K562 (cell line): ENCODE measurements around the gene PDE6C. TPM values are rescaled to one million over a fixed set of nuclear protein-coding genes. Genes with fewer than 3 reads are reported as not detected.

Experiments used
- BRF1 ChIP-seq: IDR thresholded peaks from 3 replicates; pipeline ENCODE4 v1.6.1; 2011; ENCODE audit warnings: borderline replicate concordance, mild to moderate bottlenecking; ENCODE audit not compliant: insufficient read length; ENCODE audit errors: extremely low read depth
- CAMTA2 ChIP-seq: fragments of 250-450 bp; sonication (Bioruptor Pico); conservative IDR thresholded peaks from 2 replicates; pipeline ENCODE4 v1.5.1; 2022
- CBX2 ChIP-seq: fragments of 200-600 bp; sonication (generic); IDR thresholded peaks from one replicate; pipeline ENCODE4 v1.6.1; 2012; ENCODE audit warnings: mild to moderate bottlenecking, low read length, inconsistent platforms; ENCODE audit not compliant: insufficient read depth, poor library complexity, severe bottlenecking
- CBX3 ChIP-seq, 2 experiments: IDR thresholded peaks; 1 replicate in 1 of 2; 2 replicates in 1 of 2; pipeline ENCODE4 v1.6.1; 2012; ENCODE audit warnings: inconsistent platforms in 2 of 2, low read length in 2 of 2, borderline replicate concordance in 1 of 2, control low read depth in 1 of 2
- CEBPG ChIP-seq, 3 experiments: fragments of 200-800 bp in 1 of 3; sonication (Bioruptor generic) in 1 of 3; sonication (generic) in 1 of 3; formaldehyde crosslinking in 1 of 3; IDR thresholded peaks in 2 of 3; conservative IDR thresholded peaks in 1 of 3; 2 replicates each; pipeline versions ENCODE4 v1.6.1 to v1.8.0; 2016 to 2022; ENCODE audit warnings: missing compliant biosample characterization in 2 of 3, missing genetic modification characterization in 2 of 3, mild to moderate bottlenecking in 1 of 3, missing genetic modification reagents in 1 of 3
- GTF2B ChIP-seq: IDR thresholded peaks from 2 replicates; pipeline ENCODE4 v1.6.1; 2011; ENCODE audit not compliant: insufficient read length; ENCODE audit errors: extremely low read depth
- GTF2F1 ChIP-seq: IDR thresholded peaks from 2 replicates; pipeline ENCODE4 v1.6.1; 2011; ENCODE audit warnings: low read depth, low read length, improper control_type of control experiment
- KDM1A ChIP-seq, 2 experiments: fragments of 450-650 bp; IDR thresholded peaks; 2 replicates each; pipeline ENCODE4 v1.6.1; 2016; ENCODE audit warnings: mild to moderate bottlenecking in 2 of 2
- LARP7 ChIP-seq: fragments of 450-650 bp; IDR thresholded peaks from 2 replicates; pipeline ENCODE4 v1.6.1; 2016
- MYBL2 ChIP-seq, 2 experiments: fragments of 450-650 bp in 1 of 2; sonication (generic) in 1 of 2; formaldehyde crosslinking in 1 of 2; IDR thresholded peaks; 2 replicates each; pipeline versions ENCODE4 v1.6.1 to v1.8.1; 2017 to 2022; ENCODE audit warnings: borderline replicate concordance in 1 of 2, inconsistent platforms in 1 of 2, low read depth in 1 of 2, mild to moderate bottlenecking in 1 of 2, missing genetic modification reagents in 1 of 2, moderate library complexity in 1 of 2
- NFE2 ChIP-seq: IDR thresholded peaks from 2 replicates; pipeline ENCODE4 v1.6.1; 2014; ENCODE audit warnings: antibody characterized with exemption, low read depth
- PTBP1 ChIP-seq: fragments of 200-400 bp; formaldehyde crosslinking; IDR thresholded peaks from 2 replicates; pipeline ENCODE4 v1.6.1; 2017; ENCODE audit warnings: low read depth, low read length
- SMARCB1 ChIP-seq: IDR thresholded peaks from 2 replicates; pipeline ENCODE4 v1.6.1; 2011; ENCODE audit warnings: improper control_type of control experiment, low read depth; ENCODE audit not compliant: insufficient read length
- TCF7L2 ChIP-seq: fragments of 150-350 bp; IDR thresholded peaks from 2 replicates; pipeline ENCODE4 v1.6.1; 2016; ENCODE audit warnings: low read depth, mild to moderate bottlenecking, low read length, moderate library complexity
- ZC3H8 ChIP-seq: fragments of 450-650 bp; IDR thresholded peaks from 2 replicates; pipeline ENCODE4 v1.6.1; 2017
- polyA plus RNA-seq, 8 experiments: library from polyadenylated mRNA; depleted of rRNA in 4 of 8; stranded (reverse) in 5 of 8; unstranded in 3 of 8; fragments of >200 nt; fragmentation: Nextera tagmentation in 2 of 8; fragmentation: Illumina TruSeq in 1 of 8; extraction: Ambion mirVana in 2 of 8; extraction: Trizol in 1 of 8; gene quantifications; 2 replicates each; pipeline versions ENCODE4 v1.2.1 to v1.2.3, GENCODE V29; 2011 to 2014; ENCODE audit warnings: inconsistent platforms in 1 of 8, missing spikeins in 1 of 8
- total RNA-seq, 7 experiments: library from RNA; depleted of rRNA in 6 of 7; stranded (reverse); fragments of >200 nt in 6 of 7; fragmentation: Illumina TruSeq in 2 of 7; extraction: Trizol in 2 of 7; gene quantifications; 2 replicates each; pipeline versions ENCODE4 v1.2.1 to v1.2.3, GENCODE V29; 2011 to 2021; ENCODE audit warnings: low replicate concordance in 1 of 7
- TF ChIP-seq, protein P1 (sequence below): sonication (generic); formaldehyde crosslinking; IDR thresholded peaks from 2 replicates; pipeline ENCODE4 v1.8.0; 2022; ENCODE audit warnings: mild to moderate bottlenecking, missing genetic modification reagents
- TF ChIP-seq, protein P2 (sequence below): fragments of 450-650 bp; formaldehyde crosslinking; IDR thresholded peaks from 2 replicates; pipeline ENCODE4 v1.4.0; 2020; ENCODE audit warnings: mild to moderate bottlenecking, moderate library complexity
- TF ChIP-seq, protein P3 (sequence below): sonication (generic); formaldehyde crosslinking; IDR thresholded peaks from 2 replicates; pipeline ENCODE4 v1.8.0; 2023; ENCODE audit warnings: mild to moderate bottlenecking, missing genetic modification reagents
- TF ChIP-seq, protein P4 (sequence below): fragments of 450-650 bp; formaldehyde crosslinking; IDR thresholded peaks from 2 replicates; pipeline ENCODE4 v1.4.0; 2020; ENCODE audit warnings: mild to moderate bottlenecking, moderate library complexity

Gene PDE6C
- total and polyA plus RNA-seq, 9 of the 15 experiments (the other 6 are each of a cell fraction or from before 2014, with no cell fraction given) = not detected

DNA sequence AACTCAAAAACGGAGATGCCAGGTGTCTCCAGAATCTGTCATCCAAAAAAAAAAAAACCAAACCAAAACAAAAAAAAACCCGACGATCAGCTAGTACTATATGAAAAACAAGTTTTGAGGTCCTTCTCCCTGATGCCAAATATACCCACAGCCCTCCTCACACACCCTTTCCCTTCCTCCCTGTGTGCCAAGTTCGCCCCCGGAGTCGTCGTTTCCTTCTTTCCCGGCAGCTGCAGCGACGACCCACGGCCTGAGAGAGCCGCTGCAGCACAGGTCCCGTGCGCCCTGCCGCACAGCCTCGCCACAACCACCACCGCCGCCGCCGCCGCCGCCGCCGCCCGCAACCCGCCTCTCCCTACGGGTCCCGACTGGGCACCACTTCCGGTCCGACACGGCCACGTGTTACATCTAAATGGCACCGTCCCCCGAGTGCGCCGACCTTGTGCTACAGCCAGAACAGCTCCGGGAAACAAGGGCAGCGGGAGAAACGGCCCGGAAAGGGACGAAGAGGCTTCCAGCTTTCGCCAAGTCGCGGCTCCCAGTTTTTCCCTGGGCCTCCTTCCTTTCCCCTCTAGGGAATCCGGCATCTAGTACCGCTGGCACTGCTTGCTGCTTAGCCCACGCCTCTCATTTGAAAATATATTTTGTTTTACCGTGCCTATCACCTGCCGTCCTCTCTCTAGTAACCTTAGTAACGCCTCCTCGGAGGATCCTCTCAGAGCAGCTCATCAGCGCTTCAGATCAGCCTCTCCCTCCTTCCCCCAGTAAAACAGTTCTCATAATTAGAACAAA lies 90.1 kb downstream of the PDE6C start, which contains the start of gene FRA10AC1 (continued):
- TF ChIP-seq, protein P1, sequence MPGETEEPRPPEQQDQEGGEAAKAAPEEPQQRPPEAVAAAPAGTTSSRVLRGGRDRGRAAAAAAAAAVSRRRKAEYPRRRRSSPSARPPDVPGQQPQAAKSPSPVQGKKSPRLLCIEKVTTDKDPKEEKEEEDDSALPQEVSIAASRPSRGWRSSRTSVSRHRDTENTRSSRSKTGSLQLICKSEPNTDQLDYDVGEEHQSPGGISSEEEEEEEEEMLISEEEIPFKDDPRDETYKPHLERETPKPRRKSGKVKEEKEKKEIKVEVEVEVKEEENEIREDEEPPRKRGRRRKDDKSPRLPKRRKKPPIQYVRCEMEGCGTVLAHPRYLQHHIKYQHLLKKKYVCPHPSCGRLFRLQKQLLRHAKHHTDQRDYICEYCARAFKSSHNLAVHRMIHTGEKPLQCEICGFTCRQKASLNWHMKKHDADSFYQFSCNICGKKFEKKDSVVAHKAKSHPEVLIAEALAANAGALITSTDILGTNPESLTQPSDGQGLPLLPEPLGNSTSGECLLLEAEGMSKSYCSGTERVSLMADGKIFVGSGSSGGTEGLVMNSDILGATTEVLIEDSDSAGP (CRISPR knock-in tag) = no peak
- no peak for TF ChIP-seq GTF2F1
- TF ChIP-seq CAMTA2 (CRISPR knock-in tag) = no peak
- no peak for TF ChIP-seq NFE2
- no peak for TF ChIP-seq GTF2B
- TF ChIP-seq TCF7L2 = no peak
- TF ChIP-seq PTBP1 = no peak
- no peak for TF ChIP-seq CBX2
- peak in 1 of 2 experiments; percentile 31; a peak in 1 of 4 replicates for TF ChIP-seq KDM1A (IDR thresholded peaks at IDR 0.05)
- TF ChIP-seq CEBPG (CRISPR knock-in tag; IDR thresholded peaks at IDR 0.05) = no peak
- no peak for TF ChIP-seq CEBPG (tag; conservative IDR thresholded peaks at IDR 0.05 in 1 of 2, IDR thresholded peaks at IDR 0.05 in 1 of 2)
- TF ChIP-seq BRF1 = no peak
- TF ChIP-seq CBX3 (IDR thresholded peaks at IDR 0.05; ENCODE audit: borderline replicate concordance in 1 of 2, low read length in 2 of 2) = peak in 1 of 2 experiments; percentile 80; a peak in 1 of 3 replicates
- TF ChIP-seq, protein P2, sequence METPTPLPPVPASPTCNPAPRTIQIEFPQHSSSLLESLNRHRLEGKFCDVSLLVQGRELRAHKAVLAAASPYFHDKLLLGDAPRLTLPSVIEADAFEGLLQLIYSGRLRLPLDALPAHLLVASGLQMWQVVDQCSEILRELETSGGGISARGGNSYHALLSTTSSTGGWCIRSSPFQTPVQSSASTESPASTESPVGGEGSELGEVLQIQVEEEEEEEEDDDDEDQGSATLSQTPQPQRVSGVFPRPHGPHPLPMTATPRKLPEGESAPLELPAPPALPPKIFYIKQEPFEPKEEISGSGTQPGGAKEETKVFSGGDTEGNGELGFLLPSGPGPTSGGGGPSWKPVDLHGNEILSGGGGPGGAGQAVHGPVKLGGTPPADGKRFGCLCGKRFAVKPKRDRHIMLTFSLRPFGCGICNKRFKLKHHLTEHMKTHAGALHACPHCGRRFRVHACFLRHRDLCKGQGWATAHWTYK = no peak
- TF ChIP-seq, protein P3, sequence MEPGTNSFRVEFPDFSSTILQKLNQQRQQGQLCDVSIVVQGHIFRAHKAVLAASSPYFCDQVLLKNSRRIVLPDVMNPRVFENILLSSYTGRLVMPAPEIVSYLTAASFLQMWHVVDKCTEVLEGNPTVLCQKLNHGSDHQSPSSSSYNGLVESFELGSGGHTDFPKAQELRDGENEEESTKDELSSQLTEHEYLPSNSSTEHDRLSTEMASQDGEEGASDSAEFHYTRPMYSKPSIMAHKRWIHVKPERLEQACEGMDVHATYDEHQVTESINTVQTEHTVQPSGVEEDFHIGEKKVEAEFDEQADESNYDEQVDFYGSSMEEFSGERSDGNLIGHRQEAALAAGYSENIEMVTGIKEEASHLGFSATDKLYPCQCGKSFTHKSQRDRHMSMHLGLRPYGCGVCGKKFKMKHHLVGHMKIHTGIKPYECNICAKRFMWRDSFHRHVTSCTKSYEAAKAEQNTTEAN (CRISPR knock-in tag) = no peak
- TF ChIP-seq SMARCB1 = no peak
- TF ChIP-seq ZC3H8 = no peak
- TF ChIP-seq MYBL2 (IDR thresholded peaks at IDR 0.05; ENCODE audit: low read depth) = no peak
- TF ChIP-seq MYBL2 (CRISPR knock-in tag; IDR thresholded peaks at IDR 0.05; ENCODE audit: borderline replicate concordance) = no peak
- TF ChIP-seq, protein P4, sequence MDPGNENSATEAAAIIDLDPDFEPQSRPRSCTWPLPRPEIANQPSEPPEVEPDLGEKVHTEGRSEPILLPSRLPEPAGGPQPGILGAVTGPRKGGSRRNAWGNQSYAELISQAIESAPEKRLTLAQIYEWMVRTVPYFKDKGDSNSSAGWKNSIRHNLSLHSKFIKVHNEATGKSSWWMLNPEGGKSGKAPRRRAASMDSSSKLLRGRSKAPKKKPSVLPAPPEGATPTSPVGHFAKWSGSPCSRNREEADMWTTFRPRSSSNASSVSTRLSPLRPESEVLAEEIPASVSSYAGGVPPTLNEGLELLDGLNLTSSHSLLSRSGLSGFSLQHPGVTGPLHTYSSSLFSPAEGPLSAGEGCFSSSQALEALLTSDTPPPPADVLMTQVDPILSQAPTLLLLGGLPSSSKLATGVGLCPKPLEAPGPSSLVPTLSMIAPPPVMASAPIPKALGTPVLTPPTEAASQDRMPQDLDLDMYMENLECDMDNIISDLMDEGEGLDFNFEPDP (CRISPR knock-in tag) = no peak
- no peak for TF ChIP-seq LARP7
